Measurements from ENCODE around the gene KCNJ11.

KCNJ11 gene

DNA sequence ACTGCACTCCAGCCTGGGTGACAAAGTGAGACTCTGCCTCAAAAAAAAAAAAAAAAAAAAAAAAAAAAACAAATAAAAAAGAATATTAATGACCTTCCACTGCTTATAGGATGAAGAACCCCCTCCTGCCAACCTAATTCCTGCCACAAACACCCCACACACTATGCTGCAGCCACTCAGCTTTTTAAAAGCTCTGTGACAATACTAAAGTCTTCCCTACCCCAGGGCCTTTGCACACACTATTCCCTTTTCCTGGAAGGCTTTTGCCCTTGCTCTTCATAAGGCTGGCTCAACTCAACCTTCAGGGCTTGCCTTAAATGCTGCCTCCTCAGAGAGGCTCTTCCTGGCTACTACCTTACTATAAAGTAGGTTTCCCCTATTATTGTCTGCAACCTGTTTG lies 10.8 kb upstream of the KCNJ11 start:
- Histone ChIP-seq H4K8ac (ENCODE audit: low read length) (no peak overlapping the region), H2AK5ac (ENCODE audit: low read length, severe bottlenecking) (no peak overlapping the region), H3K4ac (ENCODE audit: low read depth in 1 of 2, low read length in 2 of 2) (no peak overlapping the region), H2BK5ac (ENCODE audit: low read depth, low read length, poor library complexity, severe bottlenecking) (no peak overlapping the region), H3K9ac (ENCODE audit: low read length) (no peak overlapping the region), H3K9me3 (ENCODE audit: control insufficient read depth, low read length) (no peaks in the 10 kb centered on the region), H2BK12ac (ENCODE audit: low read length in 2 of 2) (no peak overlapping the region), H3K27ac (ENCODE audit: low read length, poor library complexity, severe bottlenecking) (no peak overlapping the region), H4K91ac (ENCODE audit: low read length) (no peak overlapping the region), H3K18ac (ENCODE audit: low read depth in 1 of 2, low read length in 2 of 2) (no peak overlapping the region), H3K4me1 (ENCODE audit: control insufficient read depth, insufficient read depth, low read depth, low read length) (no peaks in the 10 kb centered on the region), H3K4me3 (ENCODE audit: insufficient read depth in 1 of 2, low read depth in 1 of 2, low read length in 2 of 2) (no peak overlapping the region), H3K14ac (ENCODE audit: low read length in 2 of 2) (no peak overlapping the region), H2BK120ac (ENCODE audit: low read depth, low read length) (no peak overlapping the region), H2BK15ac (ENCODE audit: low read depth, poor library complexity, severe bottlenecking) (no peak overlapping the region), H3K79me1 (replicated peaks; ENCODE audit: low read length, poor library complexity, severe bottlenecking) (no peaks in the 10 kb centered on the region), H3K4me2 (ENCODE audit: low read length, poor library complexity, severe bottlenecking) (no peak overlapping the region), H3K27me3 (ENCODE audit: control insufficient read depth in 1 of 2, insufficient read depth in 1 of 2, low read length in 2 of 2) (peaks cover 9 to 46% of the 10 kb centered on the region in 2 experiments), H3K36me3 (ENCODE audit: control insufficient read depth in 1 of 2, insufficient read depth in 2 of 2, low read depth in 1 of 2, low read length in 2 of 2) (no peaks in the 10 kb centered on the region), H2AFZ (ENCODE audit: low read depth, low read length) (no peak overlapping the region), H3K23ac (ENCODE audit: low read length in 2 of 2) (no peak overlapping the region)
- DNase-seq: no peak

DNA sequence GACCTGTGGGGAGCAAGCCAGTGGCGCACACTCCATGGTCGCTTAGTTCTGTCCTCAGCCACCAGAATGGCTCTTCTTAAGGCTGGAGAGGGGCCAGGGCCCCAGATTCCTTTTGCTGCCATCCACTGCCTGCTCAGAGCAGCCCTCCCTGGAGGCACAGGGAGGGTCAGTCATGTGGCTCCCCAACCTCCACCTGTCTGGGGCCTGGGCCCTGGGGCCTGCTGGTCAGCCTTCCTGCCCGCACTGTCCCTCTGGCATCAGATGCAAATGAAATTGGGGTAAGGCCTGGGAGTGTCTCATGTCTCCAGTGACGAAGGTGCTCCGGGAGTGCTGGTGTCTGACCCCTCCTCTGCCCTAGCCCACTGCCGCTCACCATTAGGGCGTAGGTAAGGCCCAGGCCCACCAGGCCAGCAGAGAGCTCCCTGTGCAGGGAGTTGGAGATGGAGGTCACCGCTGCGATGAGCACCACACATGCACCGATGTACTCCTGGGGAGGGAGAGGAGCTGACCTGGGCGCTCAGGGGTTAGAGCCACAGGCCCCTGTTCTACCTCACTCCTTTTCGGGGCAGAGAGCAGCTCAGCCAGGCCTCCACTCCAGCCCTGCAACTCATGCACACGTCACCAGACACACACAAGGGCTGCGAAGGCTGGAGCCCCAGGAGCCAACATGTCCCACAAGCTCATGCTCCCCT lies 9.0 kb upstream of the KCNJ11 start:
- Histone ChIP-seq H2BK12ac (ENCODE audit: low read length in 2 of 2) (no peak overlapping the region), H4K91ac (ENCODE audit: low read length) (no peak overlapping the region), H3K4me3 (ENCODE audit: insufficient read depth in 1 of 2, low read depth in 1 of 2, low read length in 2 of 2) (no peak overlapping the region), H2BK5ac (ENCODE audit: low read depth, low read length, poor library complexity, severe bottlenecking) (no peak overlapping the region), H3K14ac (ENCODE audit: low read length in 2 of 2) (no peak overlapping the region), H2AFZ (ENCODE audit: low read depth, low read length) (no peak overlapping the region), H3K23ac (ENCODE audit: low read length in 2 of 2) (no peak overlapping the region), H2BK15ac (ENCODE audit: low read depth, poor library complexity, severe bottlenecking) (peak overlapping the region; percentile 15), H3K9me3 (ENCODE audit: control insufficient read depth, low read length) (no peaks in the 10 kb centered on the region), H3K27ac (ENCODE audit: low read length, poor library complexity, severe bottlenecking) (no peak overlapping the region), H3K27me3 (ENCODE audit: control insufficient read depth in 1 of 2, insufficient read depth in 1 of 2, low read length in 2 of 2) (peaks cover 18 to 51% of the 10 kb centered on the region in 2 experiments), H2AK5ac (ENCODE audit: low read length, severe bottlenecking) (no peak overlapping the region), H3K18ac (ENCODE audit: low read depth in 1 of 2, low read length in 2 of 2) (no peak overlapping the region), H3K36me3 (ENCODE audit: control insufficient read depth in 1 of 2, insufficient read depth in 2 of 2, low read depth in 1 of 2, low read length in 2 of 2) (no peaks in the 10 kb centered on the region), H3K4me1 (ENCODE audit: control insufficient read depth, insufficient read depth, low read depth, low read length) (no peaks in the 10 kb centered on the region), H4K8ac (ENCODE audit: low read length) (no peak overlapping the region), H3K4me2 (ENCODE audit: low read length, poor library complexity, severe bottlenecking) (no peak overlapping the region), H2BK120ac (ENCODE audit: low read depth, low read length) (no peak overlapping the region), H3K79me1 (replicated peaks; ENCODE audit: low read length, poor library complexity, severe bottlenecking) (no peaks in the 10 kb centered on the region), H3K4ac (ENCODE audit: low read depth in 1 of 2, low read length in 2 of 2) (no peak overlapping the region), H3K9ac (ENCODE audit: low read length) (no peak overlapping the region)
- DNase-seq: no peak
- 92% methylated on average over 13 of the region's 14 CpGs for WGBS

DNA sequence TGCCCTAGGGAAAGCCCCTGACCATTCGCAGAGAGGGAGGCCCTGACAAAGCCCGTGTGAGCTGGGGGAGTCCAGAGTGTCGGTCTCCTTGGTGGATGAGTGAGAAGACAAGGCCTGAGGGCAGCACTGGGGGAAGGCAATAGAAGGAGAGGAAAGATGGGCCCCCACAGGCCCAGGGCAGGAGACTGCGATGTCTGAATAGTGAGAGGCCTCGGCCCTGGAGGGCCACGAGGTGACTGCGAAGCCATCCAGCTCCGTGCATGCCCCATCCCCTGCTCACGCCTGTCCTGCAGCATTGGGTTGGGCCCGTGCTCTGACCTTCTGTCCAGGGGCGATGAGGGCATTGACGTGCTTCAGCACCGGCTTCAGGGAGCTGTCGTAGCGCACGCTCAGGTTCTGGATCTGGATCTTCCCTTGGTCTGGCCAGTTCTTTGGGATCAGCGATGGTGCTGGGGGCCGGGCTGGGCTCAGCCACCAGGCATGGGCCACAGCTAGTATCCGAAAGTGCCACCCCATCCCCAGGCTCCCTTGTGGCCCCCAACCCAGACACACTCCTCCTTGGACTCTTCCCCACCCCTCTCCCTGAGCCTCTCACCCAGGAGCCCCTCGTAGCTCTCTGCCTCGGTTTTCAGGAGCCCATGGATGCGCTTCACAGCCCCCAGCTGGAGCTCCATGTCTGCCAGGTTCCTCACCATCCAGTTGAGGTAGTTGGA lies 8.3 kb upstream of the KCNJ11 start:
- H3K4ac ChIP-seq (ENCODE audit: low read depth in 1 of 2, low read length in 2 of 2): no peak overlapping the region
- no peak overlapping the region for H4K8ac ChIP-seq (ENCODE audit: low read length)

DNA sequence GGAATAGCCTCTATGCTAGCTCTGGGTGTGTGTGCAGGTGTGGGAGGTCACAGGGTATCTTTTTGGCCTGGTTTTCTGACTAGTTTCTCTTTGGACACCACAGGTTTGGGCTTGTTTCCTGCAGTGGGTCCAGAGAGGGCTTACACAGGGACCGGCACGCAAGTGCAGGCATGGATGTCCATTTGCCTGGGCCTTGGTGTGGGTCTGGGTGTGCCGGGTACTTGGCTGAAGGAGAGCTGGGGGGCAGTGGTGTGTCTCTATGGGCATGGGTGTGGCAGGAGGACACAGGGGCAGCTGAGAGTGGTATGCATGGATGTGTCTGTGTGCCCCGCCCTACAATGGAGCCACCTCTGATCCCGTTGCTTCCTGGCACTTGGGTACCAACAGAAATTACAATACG lies 7.5 kb upstream of the KCNJ11 start:
- no peak overlapping the region for H3K14ac ChIP-seq (ENCODE audit: low read length in 2 of 2)
- H2BK120ac ChIP-seq (ENCODE audit: low read depth, low read length): no peak overlapping the region
- H4K8ac ChIP-seq (ENCODE audit: low read length): no peak overlapping the region
- no peak overlapping the region for H2BK12ac ChIP-seq (ENCODE audit: low read length in 2 of 2)
- no peak overlapping the region for H2BK15ac ChIP-seq (ENCODE audit: low read depth, poor library complexity, severe bottlenecking)
- no peak overlapping the region for H3K9ac ChIP-seq (ENCODE audit: low read length)
- H2BK5ac ChIP-seq (ENCODE audit: low read depth, low read length, poor library complexity, severe bottlenecking): no peak overlapping the region
- H3K36me3 ChIP-seq (ENCODE audit: control insufficient read depth in 1 of 2, insufficient read depth in 2 of 2, low read depth in 1 of 2, low read length in 2 of 2): no peaks in the 10 kb centered on the region
- H3K27ac ChIP-seq (ENCODE audit: low read length, poor library complexity, severe bottlenecking): no peak overlapping the region
- peaks cover 23 to 60% of the 10 kb centered on the region in 2 experiments for H3K27me3 ChIP-seq (ENCODE audit: control insufficient read depth in 1 of 2, insufficient read depth in 1 of 2, low read length in 2 of 2)
- no peak overlapping the region for H3K4ac ChIP-seq (ENCODE audit: low read depth in 1 of 2, low read length in 2 of 2)
- H3K9me3 ChIP-seq (ENCODE audit: control insufficient read depth, low read length): no peaks in the 10 kb centered on the region
- 92% methylated on average over 6 of the region's 6 CpGs for WGBS
- no peak overlapping the region for H3K18ac ChIP-seq (ENCODE audit: low read depth in 1 of 2, low read length in 2 of 2)
- H4K91ac ChIP-seq (ENCODE audit: low read length): no peak overlapping the region
- no peak for DNase-seq
- H2AFZ ChIP-seq (ENCODE audit: low read depth, low read length): no peak overlapping the region
- no peak overlapping the region for H2AK5ac ChIP-seq (ENCODE audit: low read length, severe bottlenecking)
- H3K4me2 ChIP-seq (ENCODE audit: low read length, poor library complexity, severe bottlenecking): no peak overlapping the region
- H3K4me3 ChIP-seq (ENCODE audit: insufficient read depth in 1 of 2, low read depth in 1 of 2, low read length in 2 of 2): no peak overlapping the region
- H3K79me1 ChIP-seq (replicated peaks; ENCODE audit: low read length, poor library complexity, severe bottlenecking): no peaks in the 10 kb centered on the region
- H3K23ac ChIP-seq (ENCODE audit: low read length in 2 of 2): no peak overlapping the region
- H3K4me1 ChIP-seq (ENCODE audit: control insufficient read depth, insufficient read depth, low read depth, low read length): no peaks in the 10 kb centered on the region

More for the DNA sequence above, 8.3 kb upstream of the KCNJ11 start:
- H2BK15ac ChIP-seq (ENCODE audit: low read depth, poor library complexity, severe bottlenecking): no peak overlapping the region
- no peaks in the 10 kb centered on the region for H3K9me3 ChIP-seq (ENCODE audit: control insufficient read depth, low read length)
- DNase-seq: no peak
- H3K14ac ChIP-seq (ENCODE audit: low read length in 2 of 2): no peak overlapping the region
- H3K4me3 ChIP-seq (ENCODE audit: insufficient read depth in 1 of 2, low read depth in 1 of 2, low read length in 2 of 2): no peak overlapping the region
- no peak overlapping the region for H2BK12ac ChIP-seq (ENCODE audit: low read length in 2 of 2)
- no peak overlapping the region for H3K23ac ChIP-seq (ENCODE audit: low read length in 2 of 2)
- H4K91ac ChIP-seq (ENCODE audit: low read length): no peak overlapping the region
- no peak overlapping the region for H3K18ac ChIP-seq (ENCODE audit: low read depth in 1 of 2, low read length in 2 of 2)
- H2AFZ ChIP-seq (ENCODE audit: low read depth, low read length): no peak overlapping the region
- no peak overlapping the region for H3K9ac ChIP-seq (ENCODE audit: low read length)
- H3K4me1 ChIP-seq (ENCODE audit: control insufficient read depth, insufficient read depth, low read depth, low read length): no peaks in the 10 kb centered on the region
- H3K79me1 ChIP-seq (replicated peaks; ENCODE audit: low read length, poor library complexity, severe bottlenecking): no peaks in the 10 kb centered on the region
- H2AK5ac ChIP-seq (ENCODE audit: low read length, severe bottlenecking): no peak overlapping the region
- 89% methylated on average over 22 of the region's 22 CpGs for WGBS
- no peak overlapping the region for H3K4me2 ChIP-seq (ENCODE audit: low read length, poor library complexity, severe bottlenecking)
- H2BK120ac ChIP-seq (ENCODE audit: low read depth, low read length): no peak overlapping the region
- no peak overlapping the region for H3K27ac ChIP-seq (ENCODE audit: low read length, poor library complexity, severe bottlenecking)
- no peak overlapping the region for H2BK5ac ChIP-seq (ENCODE audit: low read depth, low read length, poor library complexity, severe bottlenecking)
- H3K27me3 ChIP-seq (ENCODE audit: control insufficient read depth in 1 of 2, insufficient read depth in 1 of 2, low read length in 2 of 2): peaks cover 20 to 55% of the 10 kb centered on the region in 2 experiments
- no peaks in the 10 kb centered on the region for H3K36me3 ChIP-seq (ENCODE audit: control insufficient read depth in 1 of 2, insufficient read depth in 2 of 2, low read depth in 1 of 2, low read length in 2 of 2)
